ENCODE results near the gene CHRNB2.

GRCh38 chr1:154524881-154525280 is 42.7 kb upstream of the CHRNB2 start:
- no peak for TF ChIP-seq POLR2A (IDR thresholded peaks at IDR 0.05; ENCODE audit: low read depth, low read length)
- TF ChIP-seq POLR2AphosphoS5 (IDR thresholded peaks at IDR 0.05; ENCODE audit: low read depth, low read length) = no peak
- TF ChIP-seq TAF1 (IDR thresholded peaks at IDR 0.05; ENCODE audit: borderline replicate concordance, low read depth, low read length) = no peak
